ENCODE results near the gene ATRIP.

ATRIP gene

DNA sequence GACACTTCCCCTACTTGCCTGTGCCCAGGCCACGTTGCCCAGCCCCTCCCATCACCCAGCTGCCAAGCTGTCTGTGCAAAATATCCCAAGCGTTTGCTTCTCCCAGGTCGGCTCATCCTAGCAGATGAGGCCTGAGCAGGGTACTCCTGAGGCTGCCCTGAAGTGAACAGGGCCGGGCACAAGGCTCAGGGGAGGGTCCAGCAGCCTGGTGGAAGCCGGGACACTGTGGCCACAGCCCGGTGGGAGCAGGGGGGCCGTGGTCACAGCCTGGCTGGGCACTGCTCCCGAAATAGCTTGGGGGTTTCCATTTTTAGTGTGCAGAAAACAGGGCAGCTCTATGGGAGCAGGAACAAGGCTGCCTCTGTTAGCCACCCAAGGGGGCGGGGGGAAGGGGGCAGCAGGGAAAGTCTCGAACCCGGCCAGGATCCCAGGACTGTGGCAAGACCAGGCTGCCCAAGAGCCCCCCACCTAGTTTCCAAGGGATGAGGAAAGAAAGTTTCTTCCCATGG is 20.1 kb upstream of the ATRIP start:
- Histone ChIP-seq H3K9me3 (replicated peaks; ENCODE audit: insufficient read depth, low read length) (no peaks in the 10 kb centered on the region), H3F3A (ENCODE audit: insufficient read depth, low read length) (peaks cover 6% of the 10 kb centered on the region), H3K4me3 (ENCODE audit: low read length) (no peak overlapping the region), H3K9ac (ENCODE audit: low read length) (no peak overlapping the region), H3K36me3 (replicated peaks; ENCODE audit: insufficient read depth, low read length) (no peaks in the 10 kb centered on the region), H3K79me2 (ENCODE audit: low read length) (no peaks in the 10 kb centered on the region), H3K27ac (ENCODE audit: low read length) (no peak overlapping the region), H4K20me1 (ENCODE audit: insufficient read depth, low read length) (no peaks in the 10 kb centered on the region), H2AFZ (ENCODE audit: low read length) (no peak overlapping the region), H3K4me2 (ENCODE audit: low read depth, low read length) (no peak overlapping the region), H3K4me1 (ENCODE audit: low read length) (no peaks in the 10 kb centered on the region), H3K9me2 (replicated peaks; ENCODE audit: insufficient read depth, low read length) (no peaks in the 10 kb centered on the region), H3K27me3 (replicated peaks; ENCODE audit: insufficient read depth, low read length) (peaks cover 39% of the 10 kb centered on the region)
- TF ChIP-seq EZH2phosphoT487 (IDR thresholded peaks at IDR 0.05; ENCODE audit: low read length) (no peak), EZH2 (optimal IDR thresholded peaks at IDR 0.05; ENCODE audit: low read depth, low read length) (no peak)
- TF ChIP-seq, protein P1, sequence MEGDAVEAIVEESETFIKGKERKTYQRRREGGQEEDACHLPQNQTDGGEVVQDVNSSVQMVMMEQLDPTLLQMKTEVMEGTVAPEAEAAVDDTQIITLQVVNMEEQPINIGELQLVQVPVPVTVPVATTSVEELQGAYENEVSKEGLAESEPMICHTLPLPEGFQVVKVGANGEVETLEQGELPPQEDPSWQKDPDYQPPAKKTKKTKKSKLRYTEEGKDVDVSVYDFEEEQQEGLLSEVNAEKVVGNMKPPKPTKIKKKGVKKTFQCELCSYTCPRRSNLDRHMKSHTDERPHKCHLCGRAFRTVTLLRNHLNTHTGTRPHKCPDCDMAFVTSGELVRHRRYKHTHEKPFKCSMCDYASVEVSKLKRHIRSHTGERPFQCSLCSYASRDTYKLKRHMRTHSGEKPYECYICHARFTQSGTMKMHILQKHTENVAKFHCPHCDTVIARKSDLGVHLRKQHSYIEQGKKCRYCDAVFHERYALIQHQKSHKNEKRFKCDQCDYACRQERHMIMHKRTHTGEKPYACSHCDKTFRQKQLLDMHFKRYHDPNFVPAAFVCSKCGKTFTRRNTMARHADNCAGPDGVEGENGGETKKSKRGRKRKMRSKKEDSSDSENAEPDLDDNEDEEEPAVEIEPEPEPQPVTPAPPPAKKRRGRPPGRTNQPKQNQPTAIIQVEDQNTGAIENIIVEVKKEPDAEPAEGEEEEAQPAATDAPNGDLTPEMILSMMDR (IDR thresholded peaks at IDR 0.05; ENCODE audit: low read length) = no peak
- DNase-seq = no peak

DNA sequence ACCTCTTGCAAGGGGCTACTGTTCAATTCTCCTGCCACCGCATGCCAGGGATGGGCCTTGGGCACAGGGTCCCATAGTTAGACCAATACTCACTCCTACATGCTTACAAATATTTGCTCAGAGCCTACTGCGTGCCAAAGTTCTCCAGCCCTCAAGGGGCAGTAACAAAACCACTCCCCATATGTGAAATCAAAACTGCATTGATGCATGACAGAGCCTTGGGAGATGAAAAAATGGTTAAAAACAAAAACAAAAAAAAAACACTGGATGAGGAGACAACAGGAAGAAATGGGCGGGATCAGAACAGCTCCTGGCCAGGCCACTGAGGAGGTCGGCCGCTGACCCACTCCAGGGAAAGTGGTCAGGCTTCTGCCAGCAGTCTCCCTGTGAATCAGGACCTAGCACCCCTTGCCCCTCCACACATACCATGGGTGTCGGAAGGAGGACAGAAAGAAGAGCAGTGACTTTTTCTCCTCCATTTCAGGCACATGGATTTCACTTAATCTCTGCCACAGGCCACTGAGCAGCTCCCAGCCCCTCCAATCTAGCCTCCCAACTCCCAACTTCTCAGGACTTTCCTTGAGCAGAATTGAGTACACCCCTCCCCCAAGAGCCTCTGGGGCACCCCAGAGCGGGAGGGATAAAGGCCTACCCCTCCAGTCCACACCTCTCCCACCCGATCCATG is 19.4 kb upstream of the ATRIP start:
- Histone ChIP-seq H3K27me3 (replicated peaks; ENCODE audit: insufficient read depth, low read length) (peaks cover 39% of the 10 kb centered on the region), H4K20me1 (ENCODE audit: insufficient read depth, low read length) (no peaks in the 10 kb centered on the region), H3F3A (ENCODE audit: insufficient read depth, low read length) (peaks cover 6% of the 10 kb centered on the region), H3K27ac (ENCODE audit: low read length) (no peak overlapping the region), H3K9me2 (replicated peaks; ENCODE audit: insufficient read depth, low read length) (no peaks in the 10 kb centered on the region), H3K4me3 (ENCODE audit: low read length) (no peak overlapping the region), H3K4me1 (ENCODE audit: low read length) (no peaks in the 10 kb centered on the region), H3K9me3 (replicated peaks; ENCODE audit: insufficient read depth, low read length) (no peaks in the 10 kb centered on the region), H3K4me2 (ENCODE audit: low read depth, low read length) (no peak overlapping the region), H2AFZ (ENCODE audit: low read length) (no peak overlapping the region), H3K79me2 (ENCODE audit: low read length) (no peaks in the 10 kb centered on the region), H3K9ac (ENCODE audit: low read length) (no peak overlapping the region), H3K36me3 (replicated peaks; ENCODE audit: insufficient read depth, low read length) (no peaks in the 10 kb centered on the region)
- TF ChIP-seq EZH2phosphoT487 (IDR thresholded peaks at IDR 0.05; ENCODE audit: low read length) = no peak
- TF ChIP-seq EZH2 (optimal IDR thresholded peaks at IDR 0.05; ENCODE audit: low read depth, low read length) = no peak
- TF ChIP-seq, protein P1 (IDR thresholded peaks at IDR 0.05; ENCODE audit: low read length) = no peak
- no peak for DNase-seq

DNA sequence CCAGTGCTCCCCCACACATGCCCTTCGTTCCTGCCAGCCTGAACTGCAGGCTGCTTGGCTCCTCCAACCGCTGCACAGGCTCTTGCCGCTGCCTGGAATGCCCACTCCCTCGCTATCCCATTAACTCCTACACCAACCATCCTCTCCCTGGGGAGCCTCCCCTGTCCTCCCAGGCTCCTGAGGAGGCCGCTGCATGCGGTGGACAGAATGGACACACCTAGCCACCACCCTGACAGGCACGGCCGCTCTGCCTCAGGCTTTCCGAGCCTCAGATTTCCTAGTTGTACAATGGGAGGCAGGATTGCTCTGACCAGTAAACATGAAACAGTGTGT is 18.9 kb upstream of the ATRIP start:
- Histone ChIP-seq H3K9me3 (replicated peaks; ENCODE audit: insufficient read depth, low read length) (no peaks in the 10 kb centered on the region), H3F3A (ENCODE audit: insufficient read depth, low read length) (peaks cover 6% of the 10 kb centered on the region), H3K4me3 (ENCODE audit: low read length) (no peak overlapping the region), H3K9ac (ENCODE audit: low read length) (no peak overlapping the region), H3K36me3 (replicated peaks; ENCODE audit: insufficient read depth, low read length) (no peaks in the 10 kb centered on the region), H3K79me2 (ENCODE audit: low read length) (no peaks in the 10 kb centered on the region), H3K27me3 (replicated peaks; ENCODE audit: insufficient read depth, low read length) (peaks cover 39% of the 10 kb centered on the region), H4K20me1 (ENCODE audit: insufficient read depth, low read length) (no peaks in the 10 kb centered on the region), H2AFZ (ENCODE audit: low read length) (no peak overlapping the region), H3K9me2 (replicated peaks; ENCODE audit: insufficient read depth, low read length) (no peaks in the 10 kb centered on the region), H3K4me1 (ENCODE audit: low read length) (no peaks in the 10 kb centered on the region), H3K4me2 (ENCODE audit: low read depth, low read length) (no peak overlapping the region), H3K27ac (ENCODE audit: low read length) (no peak overlapping the region)
- no peak for DNase-seq
- TF ChIP-seq, protein P1 (IDR thresholded peaks at IDR 0.05; ENCODE audit: low read length) = no peak
- TF ChIP-seq EZH2 (optimal IDR thresholded peaks at IDR 0.05; ENCODE audit: low read depth, low read length) (no peak), EZH2phosphoT487 (IDR thresholded peaks at IDR 0.05; ENCODE audit: low read length) (no peak)

All from MM.1S (cell line).